22Rv1 (cell line): ENCODE results near the gene DCP1B.

ENCODE experiments used
- ZFX ChIP-seq: fragments of 450-650 bp; IDR thresholded peaks from 2 replicates; pipeline ENCODE4 v1.6.1; 2017; ENCODE audit warnings: antibody characterized with exemption, borderline replicate concordance
- TF ChIP-seq, protein P1 (sequence below): fragments of 450-650 bp; IDR thresholded peaks from 2 replicates; pipeline ENCODE4 v1.5.1; 2017; ENCODE audit warnings: mild to moderate bottlenecking

DNA sequence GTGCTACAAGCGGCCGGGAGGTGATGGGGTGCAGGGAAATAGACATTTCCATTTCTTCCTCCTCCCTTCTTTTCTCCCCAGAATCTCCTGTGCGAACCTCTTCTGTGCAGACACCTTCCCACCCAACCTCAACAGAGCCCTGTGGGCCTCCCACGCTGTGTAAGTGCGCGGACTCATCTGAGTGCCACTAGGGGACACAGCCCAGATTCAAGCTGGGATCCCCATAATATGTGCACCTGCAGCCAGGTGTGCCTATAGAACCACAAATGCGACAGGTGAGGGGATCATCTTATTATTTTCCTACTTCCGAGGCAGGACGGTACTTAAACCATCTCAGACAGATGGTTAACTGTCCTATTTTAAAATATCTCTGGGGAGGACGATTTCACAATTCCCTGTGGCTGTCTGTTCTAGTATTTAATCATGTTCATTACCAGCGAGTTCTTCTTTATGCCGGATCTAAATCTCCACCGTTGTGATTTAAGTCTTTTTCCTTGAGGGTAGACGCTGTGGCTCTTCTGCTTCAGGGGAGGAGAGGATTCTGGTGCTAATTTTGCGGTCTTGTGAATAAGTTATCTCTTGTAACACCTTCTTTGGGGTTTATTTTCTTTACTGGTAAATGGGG is 31.3 kb upstream of the DCP1B start:
- TF ChIP-seq, protein P1, sequence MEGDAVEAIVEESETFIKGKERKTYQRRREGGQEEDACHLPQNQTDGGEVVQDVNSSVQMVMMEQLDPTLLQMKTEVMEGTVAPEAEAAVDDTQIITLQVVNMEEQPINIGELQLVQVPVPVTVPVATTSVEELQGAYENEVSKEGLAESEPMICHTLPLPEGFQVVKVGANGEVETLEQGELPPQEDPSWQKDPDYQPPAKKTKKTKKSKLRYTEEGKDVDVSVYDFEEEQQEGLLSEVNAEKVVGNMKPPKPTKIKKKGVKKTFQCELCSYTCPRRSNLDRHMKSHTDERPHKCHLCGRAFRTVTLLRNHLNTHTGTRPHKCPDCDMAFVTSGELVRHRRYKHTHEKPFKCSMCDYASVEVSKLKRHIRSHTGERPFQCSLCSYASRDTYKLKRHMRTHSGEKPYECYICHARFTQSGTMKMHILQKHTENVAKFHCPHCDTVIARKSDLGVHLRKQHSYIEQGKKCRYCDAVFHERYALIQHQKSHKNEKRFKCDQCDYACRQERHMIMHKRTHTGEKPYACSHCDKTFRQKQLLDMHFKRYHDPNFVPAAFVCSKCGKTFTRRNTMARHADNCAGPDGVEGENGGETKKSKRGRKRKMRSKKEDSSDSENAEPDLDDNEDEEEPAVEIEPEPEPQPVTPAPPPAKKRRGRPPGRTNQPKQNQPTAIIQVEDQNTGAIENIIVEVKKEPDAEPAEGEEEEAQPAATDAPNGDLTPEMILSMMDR: no peak
- no peak for TF ChIP-seq ZFX
